Testis (tissue), 3 donors: Measurements from ENCODE around the gene PPM1A. TPM values are rescaled to one million over a fixed set of nuclear protein-coding genes. Genes with fewer than 3 reads are reported as not detected.

Experiments used
- DNase-seq: peaks from one replicate; pipeline ENCODE4 v3.0.0-alpha.2; 2019
- H3K27ac ChIP-seq, 2 donors: fragments of 200-600 bp; sonication (generic); one replicate each; pipeline ENCODE4 v1.5.1; 2019
- H3K27me3 ChIP-seq: fragments of 200-600 bp; sonication (generic); one replicate; pipeline ENCODE4 v1.5.1; 2019
- H3K36me3 ChIP-seq: fragments of 200-600 bp; sonication (generic); one replicate; pipeline ENCODE4 v1.5.1; 2017; ENCODE audit warnings: low read depth; ENCODE audit errors: missing control alignments
- H3K4me1 ChIP-seq: fragments of 200-600 bp; sonication (generic); one replicate; pipeline ENCODE4 v1.5.1; 2019
- H3K4me3 ChIP-seq, 2 donors: fragments of 200-600 bp; sonication (generic); one replicate each; pipeline ENCODE4 v1.5.1; 2017 to 2019
- H3K9me3 ChIP-seq: fragments of 200-600 bp; sonication (generic); one replicate; pipeline ENCODE4 v1.5.1; 2017
- CTCF ChIP-seq, 3 experiments: fragments of 450-650 bp in 2 of 3; fragments of 200-600 bp in 1 of 3; sonication (generic) in 1 of 3; IDR thresholded peaks; one replicate each; pipeline ENCODE4 v1.5.1; 2016 to 2019; ENCODE audit warnings: antibody characterized with exemption in 3 of 3, mild to moderate bottlenecking in 2 of 3, moderate library complexity in 1 of 3
- POLR2A ChIP-seq: fragments of 450-650 bp; IDR thresholded peaks from one replicate; pipeline ENCODE4 v1.6.1; 2017; ENCODE audit warnings: antibody characterized with exemption, mild to moderate bottlenecking, moderate library complexity
- WGBS, 2 donors: methylation state at CpG; one replicate each; pipeline ENCODE4 v1.1.5; 2018; 5-methylcytosine and 5-hydroxymethylcytosine counted together
- intact Hi-C: fragments of 100-400 bp; cut with DNase I; formaldehyde crosslinking; loops from one replicate; pipeline ENCODE4 v1.15.1; 2023; ENCODE audit warnings: low total_unique reads
- polyA plus RNA-seq: library from polyadenylated mRNA; stranded (reverse); fragments of 350-450 nt; fragmentation: Illumina TruSeq; extraction: RNeasy Lipid Tissue Mini Kit (QIAGEN cat#74804); gene quantifications from one replicate; pipeline ENCODE4 v1.2.3, GENCODE V29; 2014; ENCODE audit warnings: low read depth, low replicate concordance; ENCODE audit not compliant: insufficient read depth
- total RNA-seq, 2 donors: library from RNA; depleted of rRNA; stranded (reverse); fragments of >200 nt; gene quantifications; one replicate each; pipeline ENCODE4 v1.2.3, GENCODE V29; 2016

PPM1A gene
- total and polyA plus RNA-seq, 3 donors from 2014 or later = 73.0 to 146 (median 91.1) TPM

DNA sequence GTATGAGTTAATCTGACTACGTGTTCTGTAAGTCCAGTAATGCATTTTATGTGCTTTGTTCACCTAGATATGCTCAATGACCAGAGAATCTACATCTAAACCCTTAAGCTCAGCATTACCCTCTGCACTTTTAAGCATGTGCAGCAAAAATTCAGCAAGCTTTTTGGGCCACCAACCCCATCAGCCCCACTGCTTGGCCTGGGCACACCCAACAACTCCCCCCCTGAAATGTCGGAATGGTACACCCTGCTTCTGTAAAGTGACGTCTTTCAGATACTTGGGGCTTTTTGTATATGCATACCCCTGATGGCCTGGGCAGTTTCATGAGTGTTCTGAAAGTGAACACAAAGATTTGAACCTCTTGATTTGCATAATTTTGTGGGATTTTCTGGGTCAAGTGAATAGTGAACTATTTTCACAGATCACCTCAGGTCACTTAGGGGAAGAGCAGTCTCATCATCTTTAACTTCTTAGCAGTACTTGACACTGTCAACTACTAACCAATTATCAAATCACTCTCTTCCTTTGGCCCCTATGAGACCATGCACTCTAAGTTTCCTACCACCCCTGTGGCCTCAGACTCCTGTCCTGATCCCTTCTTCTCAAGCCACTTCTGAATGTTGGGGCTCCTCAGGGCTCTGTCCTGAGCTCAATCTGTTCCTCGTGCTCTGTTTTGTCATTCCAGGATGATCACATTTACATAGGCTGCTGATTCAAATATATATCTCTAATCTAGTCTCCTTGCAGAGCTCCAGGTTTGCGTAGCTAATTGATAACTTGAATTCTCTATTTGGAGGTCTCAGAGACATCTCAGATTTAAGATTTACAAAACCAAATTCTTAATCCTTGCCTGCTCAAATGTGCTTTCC, 36.3 kb upstream of the PPM1A start:
- no peak overlapping the region for H3K4me3 ChIP-seq
- H3K4me1 ChIP-seq = no peaks in the 10 kb centered on the region
- H3K27me3 ChIP-seq = no peaks in the 10 kb centered on the region
- H3K27ac ChIP-seq = no peak overlapping the region
- 90 to 92% methylated on average over 5 of the region's 5 CpGs for WGBS, 2 donors
- H3K36me3 ChIP-seq = no peaks in the 10 kb centered on the region
- no peaks in the 10 kb centered on the region for H3K9me3 ChIP-seq
- DNase-seq = no peak
- intact Hi-C loops = no loop called here
- TF ChIP-seq CTCF (IDR thresholded peaks at IDR 0.05) (no peak), POLR2A (no peak)

GRCh38 chr14:60214003-60214402, 35.0 kb upstream of the PPM1A start:
- Histone ChIP-seq H3K9me3 (no peaks in the 10 kb centered on the region), H3K36me3 (no peaks in the 10 kb centered on the region), H3K4me1 (no peaks in the 10 kb centered on the region), H3K4me3 (no peak overlapping the region), H3K27me3 (no peaks in the 10 kb centered on the region), H3K27ac (no peak overlapping the region)
- no peak for TF ChIP-seq CTCF (IDR thresholded peaks at IDR 0.05)
- no peak for TF ChIP-seq POLR2A
- DNase-seq = no peak
- 91% methylated on average over 3 of the region's 3 CpGs for WGBS, 2 donors
- intact Hi-C loops = no loop called here

- intact Hi-C loops = no loop called here
- 68 to 74% methylated on average over 1 of the region's 1 CpG for WGBS, 2 donors
- no peak for DNase-seq
- H3K4me1 ChIP-seq = no peaks in the 10 kb centered on the region
- H3K9me3 ChIP-seq = no peaks in the 10 kb centered on the region
- H3K4me3 ChIP-seq = no peak overlapping the region
- H3K36me3 ChIP-seq = no peaks in the 10 kb centered on the region
- TF ChIP-seq CTCF (IDR thresholded peaks at IDR 0.05) = no peak
- TF ChIP-seq POLR2A = no peak
- no peak overlapping the region for H3K27ac ChIP-seq
- no peaks in the 10 kb centered on the region for H3K27me3 ChIP-seq
Measured at GRCh38 chr14:60214415-60215126, 34.5 kb upstream of the PPM1A start.

- Histone ChIP-seq H3K27me3 (no peaks in the 10 kb centered on the region), H3K4me1 (no peaks in the 10 kb centered on the region), H3K9me3 (no peaks in the 10 kb centered on the region), H3K36me3 (no peaks in the 10 kb centered on the region), H3K4me3 (no peak overlapping the region), H3K27ac (no peak overlapping the region)
- DNase-seq = no peak
- intact Hi-C loops = no loop called here
- WGBS, 2 donors = 74 to 83% methylated on average over 2 of the region's 2 CpGs
- TF ChIP-seq CTCF (IDR thresholded peaks at IDR 0.05) (no peak), POLR2A (no peak)
Measured at GRCh38 chr14:60215127-60215444, 33.9 kb upstream of the PPM1A start.
